GM18511 (cell line): Measurements from ENCODE around the gene EEF1A1.
"Not testable (repeated sequence)": the region's sequence is repeated elsewhere in the genome, so short reads cannot be mapped to it uniquely, and the experiment has no call there.

ENCODE experiments used
- ATAC-seq: cut with Tn5 transposase; IDR thresholded peaks from one replicate; pipeline ENCODE4 v1.9.1; 2021; ENCODE audit warnings: mild to moderate bottlenecking, moderate library complexity; ENCODE audit not compliant: unreplicated experiment

Gene EEF1A1

DNA sequence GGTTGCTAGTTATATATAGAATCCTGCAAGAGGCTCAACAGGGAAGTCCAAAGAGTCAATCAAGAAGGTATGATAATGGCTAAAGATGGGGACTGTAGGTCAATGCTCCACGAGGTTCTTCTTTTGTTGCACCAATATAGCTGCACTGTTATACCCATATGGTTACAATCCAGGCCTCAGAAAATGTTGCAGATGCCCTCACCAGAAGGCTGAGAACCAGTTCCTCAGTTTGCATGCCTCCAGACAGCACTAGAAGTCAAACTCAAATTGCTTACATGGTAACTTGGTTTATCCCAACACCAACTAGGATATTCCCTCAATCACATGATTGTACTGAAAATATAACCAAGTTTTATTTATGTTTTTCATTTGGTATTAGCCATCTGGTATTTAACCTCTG lies 12.1 kb downstream of the EEF1A1 start:
- no peak for ATAC-seq

- no peak for ATAC-seq
These were observed 14.6 kb downstream of the EEF1A1 start for GRCh38 chr6:73506246-73506645.

GRCh38 chr6:73505705-73506104 lies 15.1 kb downstream of the EEF1A1 start:
- ATAC-seq = not testable (repeated sequence)

- ATAC-seq = no peak
These were observed 15.7 kb downstream of the EEF1A1 start for GRCh38 chr6:73505142-73505541.

GRCh38 chr6:73504160-73504559 lies 16.7 kb downstream of the EEF1A1 start:
- ATAC-seq = no peak

DNA sequence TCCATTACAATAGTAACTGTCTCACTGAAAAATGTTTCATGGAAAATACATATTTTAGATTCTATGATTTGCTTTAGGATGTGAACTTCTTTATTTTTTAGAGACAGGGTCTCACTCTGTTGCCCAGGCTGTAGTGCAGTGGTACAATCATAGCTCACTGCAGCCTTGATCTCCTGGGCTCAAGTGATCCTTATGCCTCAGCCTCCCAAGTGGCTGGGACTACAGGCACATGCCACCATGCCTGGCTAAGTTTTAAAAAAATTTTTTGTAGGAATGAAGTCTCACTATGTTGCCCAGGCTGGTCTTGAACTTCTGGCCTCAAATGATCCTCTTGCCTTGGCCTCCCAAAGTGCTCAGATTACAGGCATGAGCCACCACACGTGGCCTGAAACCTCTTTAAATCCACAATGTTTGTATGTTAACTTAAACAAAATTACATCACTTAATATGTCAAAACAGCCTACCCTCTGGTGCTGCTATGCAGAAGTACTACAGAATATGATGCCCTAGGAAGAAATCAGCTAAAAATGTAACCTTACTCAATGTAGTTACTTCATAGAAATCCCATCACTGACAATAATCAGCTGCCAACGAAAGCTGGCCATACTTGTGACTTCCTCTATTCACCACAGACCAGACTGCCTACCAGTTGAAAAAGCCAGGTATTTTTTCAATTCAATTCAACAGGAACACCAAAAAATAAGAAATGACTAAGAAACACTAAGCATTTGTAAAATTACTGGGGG lies 17.6 kb downstream of the EEF1A1 start:
- no peak for ATAC-seq

- no peak for ATAC-seq
These were observed 22.9 kb downstream of the EEF1A1 start for GRCh38 chr6:73497915-73498314.

DNA sequence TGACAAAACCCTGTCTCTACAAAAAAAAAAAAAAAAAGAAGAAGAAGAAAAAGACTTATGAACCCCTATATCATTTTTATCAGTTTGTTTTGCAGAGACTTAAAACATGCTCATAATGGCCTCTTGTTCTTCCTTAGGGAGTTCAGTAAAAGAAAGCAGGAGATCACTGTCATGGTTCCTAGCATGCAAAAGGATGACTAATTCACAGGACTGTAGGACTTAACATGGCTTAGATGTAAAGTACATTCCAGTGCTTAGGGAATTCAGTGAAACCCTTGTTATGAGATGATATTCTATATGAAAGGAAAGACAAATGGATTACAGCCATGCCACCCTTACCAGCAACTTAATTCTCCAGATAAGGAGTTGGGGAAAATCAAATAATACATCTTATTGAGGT lies 29.5 kb downstream of the EEF1A1 start:
- ATAC-seq = no peak

- no peak for ATAC-seq
These were observed 33.4 kb downstream of the EEF1A1 start for GRCh38 chr6:73487473-73487872.

- no peak for ATAC-seq
These were observed 36.4 kb downstream of the EEF1A1 start for GRCh38 chr6:73484438-73484837.

GRCh38 chr6:73481969-73482368 lies 38.9 kb downstream of the EEF1A1 start:
- no peak for ATAC-seq

DNA sequence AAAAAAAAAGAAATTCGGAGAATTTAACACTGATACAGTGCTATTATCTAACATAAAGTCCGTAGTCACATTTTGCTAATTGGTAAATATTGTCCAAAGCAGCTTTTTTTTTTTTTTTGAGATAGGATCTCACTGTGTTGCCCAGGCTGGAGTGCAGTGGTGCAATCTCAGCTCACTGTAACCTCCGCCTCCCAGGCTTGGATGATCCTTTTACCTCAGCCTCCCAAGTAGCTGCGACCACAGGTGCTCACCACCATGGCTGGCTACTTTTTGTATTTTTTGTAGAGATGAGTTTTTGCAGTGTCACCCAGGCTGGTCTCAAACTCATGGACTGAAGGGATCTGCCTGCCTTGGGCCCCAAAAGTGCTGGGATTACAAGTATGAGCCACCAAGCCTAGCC lies 43.4 kb downstream of the EEF1A1 start:
- ATAC-seq = no peak

- no peak for ATAC-seq
These were observed 44.1 kb downstream of the EEF1A1 start for GRCh38 chr6:73476723-73477122.

GRCh38 chr6:73471686-73472290 lies 49.0 kb downstream of the EEF1A1 start:
- peak; percentile 93 for ATAC-seq
